Measurements from ENCODE around the gene SYNE3.

DNA sequence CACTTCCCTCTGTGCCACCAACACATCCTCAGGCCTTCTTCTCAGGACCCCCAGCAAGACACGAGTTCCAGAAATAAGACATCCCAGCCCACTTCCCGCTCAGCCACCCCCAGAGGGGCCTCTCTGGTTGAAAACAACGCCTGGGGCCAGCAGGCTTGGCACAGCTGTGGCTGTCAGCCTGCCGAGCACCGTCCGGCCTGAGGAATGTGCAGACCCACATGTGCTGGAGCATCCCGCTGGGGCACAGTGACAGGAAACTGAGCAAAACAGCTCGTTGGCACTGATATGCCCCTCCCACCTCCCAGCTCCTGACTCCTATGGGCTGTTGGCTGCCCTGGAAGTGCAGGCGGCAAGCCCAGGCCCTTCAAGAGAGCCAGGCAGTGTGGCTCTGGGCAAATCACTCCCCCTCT, 1.4 kb downstream of the SYNE3 start:
- TF ChIP-seq, protein P1, sequence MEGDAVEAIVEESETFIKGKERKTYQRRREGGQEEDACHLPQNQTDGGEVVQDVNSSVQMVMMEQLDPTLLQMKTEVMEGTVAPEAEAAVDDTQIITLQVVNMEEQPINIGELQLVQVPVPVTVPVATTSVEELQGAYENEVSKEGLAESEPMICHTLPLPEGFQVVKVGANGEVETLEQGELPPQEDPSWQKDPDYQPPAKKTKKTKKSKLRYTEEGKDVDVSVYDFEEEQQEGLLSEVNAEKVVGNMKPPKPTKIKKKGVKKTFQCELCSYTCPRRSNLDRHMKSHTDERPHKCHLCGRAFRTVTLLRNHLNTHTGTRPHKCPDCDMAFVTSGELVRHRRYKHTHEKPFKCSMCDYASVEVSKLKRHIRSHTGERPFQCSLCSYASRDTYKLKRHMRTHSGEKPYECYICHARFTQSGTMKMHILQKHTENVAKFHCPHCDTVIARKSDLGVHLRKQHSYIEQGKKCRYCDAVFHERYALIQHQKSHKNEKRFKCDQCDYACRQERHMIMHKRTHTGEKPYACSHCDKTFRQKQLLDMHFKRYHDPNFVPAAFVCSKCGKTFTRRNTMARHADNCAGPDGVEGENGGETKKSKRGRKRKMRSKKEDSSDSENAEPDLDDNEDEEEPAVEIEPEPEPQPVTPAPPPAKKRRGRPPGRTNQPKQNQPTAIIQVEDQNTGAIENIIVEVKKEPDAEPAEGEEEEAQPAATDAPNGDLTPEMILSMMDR (IDR thresholded peaks at IDR 0.05) = no peak
- peak in 1 of 2 donors; percentile 32 for TF ChIP-seq POLR2A (IDR thresholded peaks at IDR 0.05)
